Liver (tissue), 3 donors: ENCODE data around the gene GAB2.

ENCODE experiments used
- ATF3 ChIP-seq: IDR thresholded peaks from 2 replicates; pipeline ENCODE4 v1.6.1; 2016; ENCODE audit warnings: antibody characterized with exemption
- CTCF ChIP-seq: fragments of 150-350 bp; IDR thresholded peaks from 2 replicates; pipeline ENCODE4 v1.5.1; 2017; ENCODE audit warnings: improper control_type of control experiment, low read depth, low read length; ENCODE audit not compliant: missing input control
- EGR1 ChIP-seq, 2 donors: IDR thresholded peaks; 2 replicates each; pipeline ENCODE4 v1.6.1; 2016 to 2018; ENCODE audit warnings: antibody characterized with exemption in 2 of 2, low read depth in 2 of 2
- FOXA1 ChIP-seq: IDR thresholded peaks from 2 replicates; pipeline ENCODE4 v1.6.1; 2016; ENCODE audit warnings: antibody characterized with exemption
- GABPA ChIP-seq, 2 donors: IDR thresholded peaks in 1 of 2; conservative IDR thresholded peaks in 1 of 2; 2 replicates each; pipeline ENCODE4 v1.6.1; 2016; ENCODE audit warnings: antibody characterized with exemption in 2 of 2, mild to moderate bottlenecking in 1 of 2, moderate library complexity in 1 of 2
- HNF4A ChIP-seq, 2 donors: conservative IDR thresholded peaks; 2 replicates each; pipeline ENCODE4 v1.6.1; 2016; ENCODE audit warnings: antibody characterized with exemption in 2 of 2, mild to moderate bottlenecking in 2 of 2
- JUND ChIP-seq, 2 donors: IDR thresholded peaks; 2 replicates each; pipeline ENCODE4 v1.6.1; 2016; ENCODE audit warnings: antibody characterized with exemption in 2 of 2
- MAX ChIP-seq: IDR thresholded peaks from 2 replicates; pipeline ENCODE4 v1.6.1; 2016; ENCODE audit warnings: antibody characterized with exemption
- RAD21 ChIP-seq, 2 donors: IDR thresholded peaks; 2 replicates each; pipeline ENCODE4 v1.6.1; 2016; ENCODE audit warnings: antibody characterized with exemption in 2 of 2, mild to moderate bottlenecking in 2 of 2
- REST ChIP-seq: IDR thresholded peaks from 2 replicates; pipeline ENCODE4 v1.6.1; 2016; ENCODE audit warnings: antibody characterized with exemption, mild to moderate bottlenecking
- RXRA ChIP-seq, 2 donors: IDR thresholded peaks; 2 replicates each; pipeline ENCODE4 v1.6.1; 2017 to 2018; ENCODE audit warnings: antibody characterized with exemption in 2 of 2, mild to moderate bottlenecking in 1 of 2
- SP1 ChIP-seq: IDR thresholded peaks from 2 replicates; pipeline ENCODE4 v1.6.1; 2018; ENCODE audit warnings: antibody characterized with exemption, mild to moderate bottlenecking
- TAF1 ChIP-seq: conservative IDR thresholded peaks from 2 replicates; pipeline ENCODE4 v1.6.1; 2016; ENCODE audit warnings: antibody characterized with exemption, mild to moderate bottlenecking
- YY1 ChIP-seq: IDR thresholded peaks from 2 replicates; pipeline ENCODE4 v1.6.1; 2016; ENCODE audit warnings: antibody characterized with exemption, mild to moderate bottlenecking
- donor health status: healthy.
- donor health status: healthy.

DNA sequence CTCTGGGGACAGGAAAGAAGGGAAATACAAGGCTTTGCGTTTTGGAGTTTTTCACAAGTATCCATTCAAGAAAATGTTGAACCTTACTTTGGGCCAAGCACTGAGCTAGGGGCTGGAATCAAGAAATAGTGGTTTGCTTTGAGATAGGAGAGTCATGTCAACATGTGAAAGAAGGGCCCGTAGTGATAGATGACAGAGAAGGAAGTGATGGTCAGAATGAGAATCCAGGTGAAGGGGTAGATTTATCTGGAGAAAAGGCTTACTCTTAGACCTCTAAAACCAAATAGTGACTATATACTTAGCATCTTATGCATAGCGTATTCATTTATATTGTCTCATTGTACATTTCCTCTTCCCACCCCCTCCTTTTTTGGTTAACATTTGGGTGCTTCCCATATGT lies 87.3 kb downstream of the GAB2 start:
- TF ChIP-seq FOXA1, result no peak
- no peak for TF ChIP-seq SP1
- TF ChIP-seq EGR1 (IDR thresholded peaks at IDR 0.05; ENCODE audit: low read depth in 2 of 2), result no peak
- TF ChIP-seq CTCF, result no peak
- no peak for TF ChIP-seq ATF3
- TF ChIP-seq REST, result no peak
- TF ChIP-seq RXRA (IDR thresholded peaks at IDR 0.05), result no peak
- no peak for TF ChIP-seq JUND (IDR thresholded peaks at IDR 0.05)
- TF ChIP-seq YY1, result no peak
- no peak for TF ChIP-seq MAX
- TF ChIP-seq RAD21 (IDR thresholded peaks at IDR 0.05), result no peak
- TF ChIP-seq TAF1, result no peak
- no peak for TF ChIP-seq GABPA (IDR thresholded peaks at IDR 0.05 in 1 of 2, conservative IDR thresholded peaks at IDR 0.05 in 1 of 2)
- no peak for TF ChIP-seq HNF4A (conservative IDR thresholded peaks at IDR 0.05)
